Retinal pigment epithelial cell (primary cell): ENCODE results near the gene GMPPB.

ENCODE experiments used
- DNase-seq: peaks from one replicate; pipeline ENCODE4 v3.0.0-alpha.2; 2010; ENCODE audit warnings: low read depth
- H3K4me3 ChIP-seq: 2 replicates; pipeline ENCODE4 v1.5.1; 2011; ENCODE audit warnings: mild to moderate bottlenecking, low read length, control low read depth, moderate library complexity
- CTCF ChIP-seq: conservative IDR thresholded peaks from 2 replicates; pipeline ENCODE4 v1.5.1; 2011; ENCODE audit warnings: low read depth, low read length, control low read depth, inconsistent platforms

Gene GMPPB

DNA sequence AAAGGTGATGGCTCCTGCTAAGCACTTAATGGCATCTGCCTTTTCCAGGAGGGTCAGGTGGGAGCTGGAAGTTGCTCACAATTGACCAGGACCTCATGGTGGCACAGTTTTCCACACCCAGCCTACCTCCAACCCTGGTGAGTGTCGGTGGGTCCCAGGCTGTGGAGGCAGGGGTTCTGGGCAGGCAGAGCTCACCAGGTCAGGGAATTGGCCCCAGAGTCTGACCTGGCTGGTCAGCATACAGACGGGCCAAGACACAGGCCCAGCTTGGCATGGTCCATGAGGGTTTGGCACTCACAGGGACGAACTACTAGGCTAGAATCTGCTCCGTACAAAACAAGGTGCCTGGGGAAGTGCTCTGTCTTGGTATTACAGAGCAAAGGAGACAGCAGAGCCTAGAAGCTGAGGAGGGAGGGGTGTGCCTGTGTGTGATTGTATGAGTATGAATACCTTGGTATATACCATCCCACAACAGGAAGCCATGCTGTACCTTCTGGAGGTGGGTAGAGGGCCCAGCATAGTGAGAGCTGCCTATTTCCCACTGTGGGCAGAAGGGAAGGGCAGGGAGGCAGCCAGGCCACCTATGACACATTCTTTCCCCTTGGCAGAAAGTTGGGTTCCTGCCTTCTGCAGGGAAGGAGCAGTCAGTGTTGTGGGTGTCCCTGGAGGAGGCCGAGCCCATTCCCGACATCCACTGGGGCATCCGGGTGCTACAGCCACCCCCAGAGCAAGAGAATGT lies 43.1 kb downstream of the GMPPB start:
- no peak for TF ChIP-seq CTCF
- H3K4me3 ChIP-seq, result no peak overlapping the region
- DNase-seq, result no peak

- no peak overlapping the region for H3K4me3 ChIP-seq
- TF ChIP-seq CTCF, result no peak
- no peak for DNase-seq
These were observed 47.8 kb downstream of the GMPPB start for GRCh38 chr3:49675912-49676311.

- TF ChIP-seq CTCF, result no peak
- H3K4me3 ChIP-seq, result peak overlapping the region; percentile 72
- no peak for DNase-seq
These were observed 49.2 kb downstream of the GMPPB start for GRCh38 chr3:49674497-49674983.

- peak; percentile 86 for DNase-seq
- no peak for TF ChIP-seq CTCF
- H3K4me3 ChIP-seq, result peak within 1 kb of the TSS; percentile 72
These were observed 49.8 kb downstream of the GMPPB start, which contains the start of gene APEH for GRCh38 chr3:49673715-49674496. APEH (plus strand) TSS chr3:49674351; CDS start chr3:49674402, 51 bp downstream.

DNA sequence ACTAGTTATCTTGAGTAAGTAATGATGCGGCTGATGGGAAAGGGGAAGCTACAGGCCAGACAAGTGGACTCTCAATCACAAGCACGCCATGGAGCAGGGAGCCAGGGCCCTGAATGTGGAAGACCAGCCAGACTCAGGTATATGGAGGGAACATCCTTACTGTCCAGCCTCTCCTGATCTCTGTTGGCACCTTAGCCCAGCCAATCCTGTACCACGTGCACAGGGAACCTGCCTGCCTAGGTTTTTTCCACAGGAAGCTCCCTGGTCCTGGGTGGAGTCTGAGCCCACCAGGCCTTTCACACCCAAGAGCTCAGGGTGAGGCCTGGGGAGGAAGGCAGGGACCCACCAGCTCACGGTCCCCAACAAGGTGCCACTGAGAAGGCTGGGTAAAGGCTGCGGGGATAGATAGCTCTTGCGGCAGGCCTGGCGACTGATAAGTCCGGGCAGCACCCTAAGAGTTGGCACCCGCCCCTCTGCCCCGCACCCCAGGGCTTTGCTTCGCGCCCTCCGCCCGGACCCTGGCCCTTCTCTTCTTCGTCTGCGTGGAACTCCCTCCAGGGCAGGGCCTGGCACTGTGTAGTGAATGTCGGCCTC lies 50.5 kb downstream of the GMPPB start:
- peak overlapping the region; percentile 72 for H3K4me3 ChIP-seq
- no peak for TF ChIP-seq CTCF
- DNase-seq, result no peak

- no peak overlapping the region for H3K4me3 ChIP-seq
- DNase-seq, result no peak
- TF ChIP-seq CTCF, result peak; percentile 96
These were observed 52.2 kb downstream of the GMPPB start for GRCh38 chr3:49671291-49672288.
